Cardiac fibroblast (primary cell): ENCODE measurements around the gene HCST.

Experiments used
- DNase-seq, 2 donors: peaks; one replicate each; pipeline versions ENCODE4 v3.0.0 to v3.0.0-alpha.2; 2010; ENCODE audit warnings: low read depth in 2 of 2
- H3K4me3 ChIP-seq, 2 donors: replicated peaks in 1 of 2; 1 replicate in 1 of 2; 2 replicates in 1 of 2; pipeline ENCODE4 v1.5.1; 2011; ENCODE audit warnings: low read depth in 2 of 2, low read length in 2 of 2, mild to moderate bottlenecking in 2 of 2, moderate library complexity in 1 of 2
- TF ChIP-seq, protein P1 (sequence below): IDR thresholded peaks from one replicate; pipeline ENCODE4 v1.5.1; 2011; ENCODE audit warnings: low read depth, mild to moderate bottlenecking, low read length, inconsistent platforms

The HCST gene

DNA sequence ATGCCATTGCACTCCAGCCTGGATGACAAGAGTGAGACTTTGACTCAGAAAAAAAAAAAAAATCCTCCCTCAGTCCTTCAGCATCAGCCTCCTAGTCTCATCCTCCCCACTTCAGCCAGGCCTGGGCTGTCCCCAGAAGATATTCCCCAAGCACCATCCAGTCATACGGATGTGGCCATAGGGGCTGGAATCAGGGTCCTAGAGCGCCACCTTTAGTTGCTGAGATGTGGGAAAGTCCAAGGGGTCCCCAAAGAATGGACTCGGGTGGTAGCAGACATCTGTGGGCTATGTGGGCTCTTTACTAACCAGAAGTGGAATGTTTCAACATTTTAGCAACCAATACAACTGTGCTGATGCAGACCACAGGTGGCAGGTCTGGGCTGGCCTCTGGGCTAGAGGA, 8.8 kb downstream of the HCST start:
- H3K4me3 ChIP-seq, result no peak overlapping the region
- TF ChIP-seq, protein P1, sequence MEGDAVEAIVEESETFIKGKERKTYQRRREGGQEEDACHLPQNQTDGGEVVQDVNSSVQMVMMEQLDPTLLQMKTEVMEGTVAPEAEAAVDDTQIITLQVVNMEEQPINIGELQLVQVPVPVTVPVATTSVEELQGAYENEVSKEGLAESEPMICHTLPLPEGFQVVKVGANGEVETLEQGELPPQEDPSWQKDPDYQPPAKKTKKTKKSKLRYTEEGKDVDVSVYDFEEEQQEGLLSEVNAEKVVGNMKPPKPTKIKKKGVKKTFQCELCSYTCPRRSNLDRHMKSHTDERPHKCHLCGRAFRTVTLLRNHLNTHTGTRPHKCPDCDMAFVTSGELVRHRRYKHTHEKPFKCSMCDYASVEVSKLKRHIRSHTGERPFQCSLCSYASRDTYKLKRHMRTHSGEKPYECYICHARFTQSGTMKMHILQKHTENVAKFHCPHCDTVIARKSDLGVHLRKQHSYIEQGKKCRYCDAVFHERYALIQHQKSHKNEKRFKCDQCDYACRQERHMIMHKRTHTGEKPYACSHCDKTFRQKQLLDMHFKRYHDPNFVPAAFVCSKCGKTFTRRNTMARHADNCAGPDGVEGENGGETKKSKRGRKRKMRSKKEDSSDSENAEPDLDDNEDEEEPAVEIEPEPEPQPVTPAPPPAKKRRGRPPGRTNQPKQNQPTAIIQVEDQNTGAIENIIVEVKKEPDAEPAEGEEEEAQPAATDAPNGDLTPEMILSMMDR, result no peak

DNA sequence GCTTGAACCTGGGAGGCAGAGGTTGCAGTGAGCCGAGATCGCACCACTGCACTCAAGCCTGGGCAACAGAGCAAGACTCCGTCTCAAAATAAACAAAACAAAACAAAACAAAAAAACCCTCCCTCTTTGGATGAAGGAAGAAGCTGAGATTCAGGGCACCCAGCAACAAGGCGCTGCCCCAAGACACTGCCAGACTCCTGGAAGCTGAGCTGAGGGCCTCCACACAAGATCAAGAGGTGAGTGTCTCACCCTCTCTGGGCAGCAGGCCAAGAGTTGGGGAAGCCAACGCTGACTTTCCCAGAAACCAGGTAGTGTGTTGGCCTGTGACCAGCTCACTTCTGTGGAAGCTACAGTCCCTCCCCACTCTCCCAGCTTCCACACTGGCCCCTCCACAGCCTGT, 9.5 kb downstream of the HCST start:
- TF ChIP-seq, protein P1, result no peak
- no peak overlapping the region for H3K4me3 ChIP-seq
- no peak for DNase-seq

More for the DNA sequence above, 8.8 kb downstream of the HCST start:
- no peak for DNase-seq

DNA sequence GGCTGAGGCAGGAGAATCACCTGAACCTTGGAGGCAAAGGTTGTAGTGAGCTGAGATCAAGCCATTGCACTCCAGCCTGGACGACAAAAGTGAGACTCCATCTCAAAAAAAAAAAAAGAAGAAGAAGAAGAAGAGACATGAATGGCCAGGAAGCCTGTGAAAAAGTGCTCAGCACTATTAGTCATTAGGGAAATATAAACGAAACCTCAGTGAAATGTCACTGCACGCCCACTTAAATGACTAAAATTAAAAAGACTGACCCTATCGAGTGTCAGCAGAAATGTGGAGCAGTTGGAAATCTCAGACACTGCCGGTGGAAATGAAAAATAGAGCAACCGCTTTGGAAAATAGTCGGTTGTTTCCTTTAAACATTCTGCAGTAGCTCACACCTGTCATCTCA, 11.3 kb downstream of the HCST start:
- no peak overlapping the region for H3K4me3 ChIP-seq
- TF ChIP-seq, protein P1, result no peak
- no peak for DNase-seq

DNA sequence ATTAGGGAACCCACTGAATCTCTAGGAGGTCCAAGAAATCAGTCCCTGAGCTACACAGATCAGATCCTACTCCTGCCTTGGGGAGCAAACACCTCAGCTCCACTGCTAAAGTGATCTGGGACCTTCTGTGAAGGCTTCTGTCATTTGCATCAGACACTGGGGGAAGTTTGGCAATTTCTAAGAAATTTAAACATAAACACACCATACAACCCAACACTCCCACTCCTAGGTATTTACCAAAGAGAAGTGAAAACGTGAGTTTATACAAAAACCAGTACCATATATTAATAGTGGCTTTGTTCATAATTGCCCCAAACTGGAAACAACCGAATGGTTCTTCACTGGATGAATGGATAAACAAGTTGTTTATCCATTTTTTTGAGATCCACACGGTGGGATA, 13.1 kb downstream of the HCST start:
- H3K4me3 ChIP-seq, result no peak overlapping the region
- DNase-seq, result no peak
- TF ChIP-seq, protein P1, result no peak

DNA sequence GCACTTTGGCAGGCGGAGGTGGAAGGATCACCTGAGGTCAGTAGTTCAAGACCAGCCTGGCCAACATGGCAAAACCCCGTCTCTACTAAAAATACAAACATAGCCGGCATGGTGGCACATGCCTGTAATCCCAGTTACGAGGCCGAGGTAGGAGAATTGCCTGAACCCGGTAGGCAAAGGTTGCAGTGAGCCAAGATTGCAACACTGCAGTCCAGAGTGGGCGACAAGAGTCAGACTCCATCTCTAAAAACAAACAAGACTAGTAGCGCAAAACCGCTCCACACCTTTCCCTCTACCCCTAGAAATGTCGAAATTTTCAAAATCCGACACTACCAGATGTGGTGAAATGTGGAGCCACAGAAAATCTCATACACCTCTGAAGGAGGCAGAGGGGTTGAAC, 17.0 kb downstream of the HCST start:
- DNase-seq, result no peak
- TF ChIP-seq, protein P1, result no peak
- H3K4me3 ChIP-seq, result no peak overlapping the region

DNA sequence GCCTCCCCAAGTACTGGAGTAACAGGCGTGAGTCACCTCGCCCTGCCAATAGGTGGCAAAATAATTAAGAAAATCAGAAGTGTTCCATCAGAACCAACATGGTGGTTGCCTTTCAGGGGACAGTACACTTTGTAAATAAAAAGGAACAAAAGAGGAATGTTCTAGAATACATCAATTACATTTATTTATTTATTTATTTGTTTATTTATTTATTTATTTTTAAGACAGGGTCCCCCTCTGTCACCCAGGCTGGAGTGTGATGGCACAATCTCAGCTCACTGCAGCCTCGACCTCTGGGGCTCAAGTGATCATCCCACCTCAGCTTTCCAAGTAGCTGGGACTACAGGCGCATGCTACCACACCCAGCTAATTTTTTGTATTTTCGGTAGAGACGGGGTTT, 18.7 kb downstream of the HCST start:
- TF ChIP-seq, protein P1, result no peak

DNA sequence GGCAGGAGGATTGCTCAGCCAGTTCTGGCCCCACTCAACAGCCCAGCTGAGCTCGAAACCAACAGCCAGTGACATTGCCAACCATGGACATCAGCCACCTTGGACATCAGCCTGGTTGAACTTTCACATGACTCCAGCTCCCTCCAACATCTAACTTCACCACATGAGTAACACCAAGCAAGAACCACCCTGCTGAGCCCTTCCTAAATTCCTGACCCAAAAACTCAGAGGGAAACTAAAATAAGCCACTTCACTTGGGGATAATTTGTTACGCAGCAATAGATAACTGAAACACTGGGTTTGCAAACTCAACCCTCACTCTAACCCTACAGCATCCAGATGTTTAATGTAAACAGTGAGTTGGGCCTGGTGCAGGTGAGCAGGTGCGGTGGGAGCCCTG, 23.2 kb downstream of the HCST start:
- H3K4me3 ChIP-seq, result no peak overlapping the region
- TF ChIP-seq, protein P1, result no peak
- DNase-seq, result no peak

More for the DNA sequence above, 18.7 kb downstream of the HCST start:
- no peak overlapping the region for H3K4me3 ChIP-seq
- no peak for DNase-seq
